ENCODE data around the gene IQSEC3. TPM values are rescaled to one million over a fixed set of nuclear protein-coding genes. Genes with fewer than 3 reads are reported as not detected.

Gene IQSEC3
- total and polyA plus RNA-seq, 8 donors = 0.64 to 8.4 (median 6.0) TPM

DNA sequence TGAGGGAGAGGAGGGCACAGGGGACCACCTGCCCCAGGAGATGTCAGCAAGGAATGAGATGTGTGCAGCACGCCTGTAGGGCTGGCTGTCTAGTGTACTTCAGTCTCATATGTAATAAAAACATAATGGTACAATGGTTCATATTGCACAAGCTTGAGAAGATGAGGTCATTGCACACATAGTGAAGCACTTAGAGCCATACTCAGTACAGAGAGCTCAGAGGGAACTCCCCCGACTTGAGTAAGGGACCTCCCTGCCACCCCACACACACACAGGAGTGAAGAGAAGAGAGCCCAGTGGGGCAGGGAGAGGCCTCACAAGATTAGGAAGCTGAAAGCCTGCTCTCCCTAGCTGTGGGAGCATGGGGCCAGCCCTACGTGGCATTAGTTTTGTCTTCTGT is 85.9 kb downstream of the IQSEC3 start:
- H3K9me3 ChIP-seq = no peaks in the 10 kb centered on the region
- H3K4me3 ChIP-seq = no peak overlapping the region
- peak; percentile 39 for ATAC-seq
- peaks cover 0 to 3% of the 10 kb centered on the region in 2 donors for H3K27me3 ChIP-seq
- intact Hi-C loops (cut with DNase I) = no loop called here
- H3K4me1 ChIP-seq = no peaks in the 10 kb centered on the region
- TF ChIP-seq, protein P1, sequence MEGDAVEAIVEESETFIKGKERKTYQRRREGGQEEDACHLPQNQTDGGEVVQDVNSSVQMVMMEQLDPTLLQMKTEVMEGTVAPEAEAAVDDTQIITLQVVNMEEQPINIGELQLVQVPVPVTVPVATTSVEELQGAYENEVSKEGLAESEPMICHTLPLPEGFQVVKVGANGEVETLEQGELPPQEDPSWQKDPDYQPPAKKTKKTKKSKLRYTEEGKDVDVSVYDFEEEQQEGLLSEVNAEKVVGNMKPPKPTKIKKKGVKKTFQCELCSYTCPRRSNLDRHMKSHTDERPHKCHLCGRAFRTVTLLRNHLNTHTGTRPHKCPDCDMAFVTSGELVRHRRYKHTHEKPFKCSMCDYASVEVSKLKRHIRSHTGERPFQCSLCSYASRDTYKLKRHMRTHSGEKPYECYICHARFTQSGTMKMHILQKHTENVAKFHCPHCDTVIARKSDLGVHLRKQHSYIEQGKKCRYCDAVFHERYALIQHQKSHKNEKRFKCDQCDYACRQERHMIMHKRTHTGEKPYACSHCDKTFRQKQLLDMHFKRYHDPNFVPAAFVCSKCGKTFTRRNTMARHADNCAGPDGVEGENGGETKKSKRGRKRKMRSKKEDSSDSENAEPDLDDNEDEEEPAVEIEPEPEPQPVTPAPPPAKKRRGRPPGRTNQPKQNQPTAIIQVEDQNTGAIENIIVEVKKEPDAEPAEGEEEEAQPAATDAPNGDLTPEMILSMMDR (IDR thresholded peaks at IDR 0.05) = no peak
- H3K27ac ChIP-seq = no peak overlapping the region
- DNase-seq = no peak
- H3K36me3 ChIP-seq = no peaks in the 10 kb centered on the region

DNA sequence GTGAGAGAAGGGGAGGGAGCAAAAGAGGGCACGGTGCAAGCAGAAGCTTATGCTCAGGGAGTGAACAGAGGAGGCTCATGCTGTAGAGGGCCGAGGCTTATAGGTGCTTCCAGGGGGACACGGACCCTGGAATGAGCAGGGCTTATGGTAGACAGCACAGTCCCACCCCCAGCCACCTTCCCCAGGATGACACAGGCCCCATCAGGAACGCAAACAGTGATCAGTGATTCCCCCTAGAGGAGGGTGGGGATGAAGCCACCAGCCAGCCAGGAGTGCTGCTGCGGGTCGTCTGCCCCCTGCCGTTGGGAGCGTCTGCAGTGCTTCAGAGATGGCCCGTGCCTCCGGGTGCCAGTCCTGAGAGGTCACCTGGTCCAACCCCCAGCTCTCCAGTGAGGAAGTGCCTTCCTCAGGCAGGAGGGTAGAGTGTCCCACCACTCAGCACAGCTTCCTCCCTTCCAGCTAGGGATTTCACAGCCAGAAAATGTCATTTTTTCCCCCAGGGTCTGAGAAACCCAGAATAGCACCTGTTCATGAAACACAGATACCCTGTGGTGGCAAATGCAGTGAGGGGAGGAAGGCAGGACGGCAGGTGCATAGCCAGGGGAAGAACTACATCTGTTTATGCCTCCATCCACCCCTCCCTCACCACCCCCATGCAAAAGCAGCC is 86.6 kb downstream of the IQSEC3 start:
- H3K4me1 ChIP-seq = no peaks in the 10 kb centered on the region
- peaks cover 0 to 3% of the 10 kb centered on the region in 2 donors for H3K27me3 ChIP-seq
- ATAC-seq (peak; percentile 85), DNase-seq (peak in 3 of 4 donors; percentile 50 to 80 (median 55))
- no peak overlapping the region for H3K4me3 ChIP-seq
- TF ChIP-seq, protein P1 (IDR thresholded peaks at IDR 0.05) = peak in 1 of 2 donors; percentile 40
- intact Hi-C loops (cut with DNase I) = no loop called here
- no peaks in the 10 kb centered on the region for H3K9me3 ChIP-seq
- no peak overlapping the region for H3K27ac ChIP-seq
- H3K36me3 ChIP-seq = no peaks in the 10 kb centered on the region

DNA sequence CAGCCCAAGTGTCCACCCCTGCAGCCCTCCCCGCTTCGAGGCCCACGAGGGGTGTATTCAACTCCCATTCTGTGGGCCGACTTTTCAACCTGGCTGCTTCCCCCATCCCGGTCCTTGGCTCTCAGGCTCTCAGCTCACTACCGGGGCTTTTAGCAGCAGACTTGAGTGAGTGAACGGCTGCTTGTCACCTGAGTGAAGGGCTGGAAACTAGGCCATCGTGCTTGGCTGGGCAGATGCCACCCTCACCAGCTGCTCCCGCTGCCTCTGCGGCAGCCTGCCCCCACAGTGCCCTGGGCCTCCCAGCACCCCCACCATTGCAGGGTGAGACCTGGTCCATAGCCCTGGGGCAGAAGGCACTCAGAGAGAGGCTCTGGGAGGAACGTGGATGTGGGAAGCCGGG is 87.5 kb downstream of the IQSEC3 start:
- Histone ChIP-seq H3K27ac (no peak overlapping the region), H3K36me3 (no peaks in the 10 kb centered on the region), H3K9me3 (no peaks in the 10 kb centered on the region), H3K4me1 (no peaks in the 10 kb centered on the region), H3K27me3 (peaks cover 0 to 3% of the 10 kb centered on the region in 2 donors), H3K4me3 (no peak overlapping the region)
- TF ChIP-seq, protein P1 (IDR thresholded peaks at IDR 0.05) = no peak
- DNase-seq (no peak), ATAC-seq (no peak)
- intact Hi-C loops (cut with DNase I) = no loop called here

DNA sequence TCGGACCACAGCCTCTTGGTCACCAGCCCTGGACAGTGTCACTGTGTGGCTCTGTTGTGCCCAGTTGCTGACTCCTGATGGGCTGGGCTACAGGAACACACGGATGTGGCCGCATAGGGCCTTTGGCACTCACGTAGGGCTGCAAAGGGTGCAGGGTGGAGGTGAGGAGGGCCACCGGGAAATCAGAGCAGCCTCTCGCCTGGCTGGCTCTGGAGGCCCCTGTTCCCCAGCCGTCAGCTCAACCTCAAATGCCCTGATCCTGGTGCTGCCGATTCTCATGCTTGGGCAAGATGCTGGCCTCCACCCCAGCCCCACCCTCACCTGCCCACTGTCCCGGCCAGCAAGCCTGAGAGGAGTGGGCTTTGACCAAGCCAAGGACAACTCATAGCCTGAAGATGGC is 88.4 kb downstream of the IQSEC3 start:
- peaks cover 0 to 3% of the 10 kb centered on the region in 2 donors for H3K27me3 ChIP-seq
- no peak overlapping the region for H3K4me3 ChIP-seq
- no peaks in the 10 kb centered on the region for H3K9me3 ChIP-seq
- DNase-seq (peak in 1 of 4 donors; percentile 50), ATAC-seq (no peak)
- H3K36me3 ChIP-seq = no peaks in the 10 kb centered on the region
- TF ChIP-seq, protein P1 (IDR thresholded peaks at IDR 0.05) = no peak
- intact Hi-C loops (cut with DNase I) = no loop called here
- no peaks in the 10 kb centered on the region for H3K4me1 ChIP-seq
- no peak overlapping the region for H3K27ac ChIP-seq

DNA sequence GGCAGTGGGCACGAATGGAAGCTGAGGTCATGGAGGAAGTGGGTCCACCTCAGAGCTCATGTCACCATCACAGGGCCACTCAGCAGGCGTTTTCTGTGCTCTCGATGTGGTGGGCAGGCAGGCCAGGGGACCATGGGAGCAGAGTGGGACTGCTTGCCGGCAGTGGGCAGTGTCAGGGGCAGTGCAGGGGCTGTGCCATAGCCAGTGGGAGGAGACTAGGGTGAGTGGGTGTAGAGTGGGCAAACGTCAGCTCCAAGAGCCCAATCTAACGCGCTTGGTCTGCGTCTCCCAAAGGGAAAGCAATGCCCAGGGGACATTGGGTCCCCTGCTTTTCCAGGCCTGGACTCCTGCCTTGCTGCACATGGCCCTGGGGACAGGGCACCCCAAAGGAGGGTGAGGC is 89.1 kb downstream of the IQSEC3 start:
- DNase-seq (peak in 1 of 4 donors; percentile 53), ATAC-seq (no peak)
- Histone ChIP-seq H3K9me3 (no peaks in the 10 kb centered on the region), H3K27ac (no peak overlapping the region), H3K27me3 (peaks cover 0 to 3% of the 10 kb centered on the region in 2 donors), H3K4me3 (no peak overlapping the region), H3K36me3 (no peaks in the 10 kb centered on the region), H3K4me1 (no peaks in the 10 kb centered on the region)
- TF ChIP-seq, protein P1 (IDR thresholded peaks at IDR 0.05) = no peak
- intact Hi-C loops (cut with DNase I) = no loop called here
